ENCODE measurements around the gene SMPD3. TPM values are rescaled to one million over a fixed set of nuclear protein-coding genes. Genes with fewer than 3 reads are reported as not detected.

Gene SMPD3
- total RNA-seq, 4 donors from 2014 or later, result 2.3 TPM; not detected in 3

- in situ Hi-C loops (cut with MboI; ENCODE audit: low sequenced_read_pairs in 4 of 4), result no loop called here
- Histone ChIP-seq H3K36me3 (no peaks in the 10 kb centered on the region), H3K27ac (no peak overlapping the region), H3K27me3 (peaks cover 5 to 10% (median 8%) of the 10 kb centered on the region in 3 donors), H3K9me3 (no peaks in the 10 kb centered on the region), H3K4me1 (peaks cover 9 to 11% of the 10 kb centered on the region in 2 donors), H3K4me3 (peak overlapping the region in 1 of 4 donors; percentile 73)
- TF ChIP-seq POLR2A (IDR thresholded peaks at IDR 0.05) (no peak), CTCF (IDR thresholded peaks at IDR 0.05 in 4 of 5, conservative IDR thresholded peaks at IDR 0.05 in 1 of 5) (no peak)
- DNase-seq, result no peak
- ATAC-seq, result no peak
- intact Hi-C loops (cut with DNase I; ENCODE audit: low total_unique reads), result no loop called here
These were observed 1.3 kb downstream of the SMPD3 start for GRCh38 chr16:68446681-68447652.

- no peak overlapping the region for H3K27ac ChIP-seq
- DNase-seq, result no peak
- intact Hi-C loops (cut with DNase I; ENCODE audit: low total_unique reads) (no loop called here), in situ Hi-C loops (cut with MboI; ENCODE audit: low sequenced_read_pairs in 4 of 4) (no loop called here)
- no peak overlapping the region for H3K4me3 ChIP-seq
- TF ChIP-seq POLR2A (IDR thresholded peaks at IDR 0.05) (no peak), CTCF (IDR thresholded peaks at IDR 0.05 in 4 of 5, conservative IDR thresholded peaks at IDR 0.05 in 1 of 5) (no peak)
- H3K9me3 ChIP-seq, result no peaks in the 10 kb centered on the region
- no peak for ATAC-seq
- no peaks in the 10 kb centered on the region for H3K36me3 ChIP-seq
- H3K4me1 ChIP-seq, result peaks cover 9 to 11% of the 10 kb centered on the region in 2 donors
- H3K27me3 ChIP-seq, result peaks cover 5 to 11% (median 10%) of the 10 kb centered on the region in 3 donors
These were observed 2.9 kb downstream of the SMPD3 start for GRCh38 chr16:68445458-68445857.

GRCh38 chr16:68444056-68444657 is 4.2 kb downstream of the SMPD3 start:
- no peaks in the 10 kb centered on the region for H3K9me3 ChIP-seq
- in situ Hi-C loops (cut with MboI; ENCODE audit: low sequenced_read_pairs in 4 of 4), result no loop called here
- DNase-seq (no peak), ATAC-seq (no peak)
- intact Hi-C loops (cut with DNase I; ENCODE audit: low total_unique reads), result no loop called here
- H3K27ac ChIP-seq, result no peak overlapping the region
- H3K27me3 ChIP-seq, result peaks cover 5 to 11% (median 10%) of the 10 kb centered on the region in 3 donors
- H3K4me3 ChIP-seq, result no peak overlapping the region
- H3K4me1 ChIP-seq, result peaks cover 9 to 11% of the 10 kb centered on the region in 2 donors
- H3K36me3 ChIP-seq, result no peaks in the 10 kb centered on the region
- TF ChIP-seq POLR2A (IDR thresholded peaks at IDR 0.05) (no peak), CTCF (IDR thresholded peaks at IDR 0.05 in 4 of 5, conservative IDR thresholded peaks at IDR 0.05 in 1 of 5) (no peak)

- ATAC-seq, result no peak
- intact Hi-C loops (cut with DNase I; ENCODE audit: low total_unique reads) (no loop called here), in situ Hi-C loops (cut with MboI; ENCODE audit: low sequenced_read_pairs in 4 of 4) (no loop called here)
- Histone ChIP-seq H3K9me3 (no peaks in the 10 kb centered on the region), H3K4me1 (no peaks in the 10 kb centered on the region), H3K36me3 (no peaks in the 10 kb centered on the region), H3K27me3 (peaks cover 0 to 5% (median 0%) of the 10 kb centered on the region in 3 donors), H3K27ac (no peak overlapping the region), H3K4me3 (no peak overlapping the region)
- no peak for DNase-seq
- no peak for TF ChIP-seq POLR2A (IDR thresholded peaks at IDR 0.05)
- TF ChIP-seq CTCF (IDR thresholded peaks at IDR 0.05 in 4 of 5, conservative IDR thresholded peaks at IDR 0.05 in 1 of 5), result no peak
These were observed 11.7 kb downstream of the SMPD3 start for GRCh38 chr16:68436581-68436980.

Data from gastrocnemius medialis (tissue), 4 donors.